GM21619 (cell line): ENCODE results near the gene RPL10A.
"Not testable (repeated sequence)": the region's sequence is repeated elsewhere in the genome, so short reads cannot be mapped to it uniquely, and the experiment has no call there.

Source experiments
- ATAC-seq: cut with Tn5 transposase; IDR thresholded peaks from one replicate; pipeline ENCODE4 v1.9.1; 2021; ENCODE audit not compliant: unreplicated experiment

Gene RPL10A

GRCh38 chr6:35510916-35511561 is 42.8 kb downstream of the RPL10A start:
- no peak for ATAC-seq

- ATAC-seq: no peak
Measured at GRCh38 chr6:35511562-35511941, 43.4 kb downstream of the RPL10A start.

- ATAC-seq: no peak
Measured at GRCh38 chr6:35512006-35512405, 43.8 kb downstream of the RPL10A start.

- no peak for ATAC-seq
Measured at GRCh38 chr6:35512740-35513139, 44.5 kb downstream of the RPL10A start, which contains the start of gene TULP1. Gene TULP1, minus strand, starts transcription at chr6:35512896. Its CDS starts 38 bp downstream, at chr6:35512858.

- ATAC-seq: no peak
Measured at GRCh38 chr6:35514587-35514986, 46.4 kb downstream of the RPL10A start.

- not testable (repeated sequence) for ATAC-seq
Measured at GRCh38 chr6:35515939-35516338, 47.7 kb downstream of the RPL10A start.

- ATAC-seq: no peak
Measured at GRCh38 chr6:35516712-35517111, 48.5 kb downstream of the RPL10A start.

GRCh38 chr6:35517978-35518377 is 49.8 kb downstream of the RPL10A start:
- ATAC-seq: not testable (repeated sequence)

- no peak for ATAC-seq
Measured at GRCh38 chr6:35518566-35519312, 50.5 kb downstream of the RPL10A start.

GRCh38 chr6:35519313-35520015 is 51.3 kb downstream of the RPL10A start:
- ATAC-seq: no peak
